Natural killer cell treated with Interleukin-12 subunit alpha and Interleukin-12 subunit beta and Interleukin-15 and Interleukin-18, amount 100 ng/mL, for 72 hours (primary cell): ENCODE data around the gene SLC29A3. TPM values are rescaled to one million over a fixed set of nuclear protein-coding genes. Genes with fewer than 3 reads are reported as not detected.
"Not testable (repeated sequence)": the region's sequence is repeated elsewhere in the genome, so short reads cannot be mapped to it uniquely, and the experiment has no call there.

Source experiments
- ATAC-seq, 2 donors: fragments of 150-1000 bp; cut with Tn5 transposase in 1 of 2; sonication (Bioruptor Pico), chemical (Tn5 transposase) in 1 of 2; 2 replicates each; pipeline ENCODE4 v1.10.0; 2021
- DNase-seq: peaks from one replicate; pipeline ENCODE4 v3.0.0; 2022; ENCODE audit warnings: low spot score
- H3K27ac Mint-ChIP-seq, 2 donors: 1 replicate in 1 of 2; 2 replicates in 1 of 2; pipeline ENCODE4 v1.8.0; 2022; ENCODE audit warnings: mixed read lengths in 2 of 2, mild to moderate bottlenecking in 1 of 2, moderate library complexity in 1 of 2
- H3K27me3 Mint-ChIP-seq, 2 donors: 1 replicate in 1 of 2; 2 replicates in 1 of 2; pipeline ENCODE4 v1.8.0; 2022; ENCODE audit warnings: mixed read lengths in 2 of 2
- H3K36me3 Mint-ChIP-seq: one replicate; pipeline ENCODE4 v1.8.0; 2022; ENCODE audit warnings: mixed read lengths
- H3K4me1 Mint-ChIP-seq, 2 donors: 1 replicate in 1 of 2; 2 replicates in 1 of 2; pipeline ENCODE4 v1.8.0; 2022; ENCODE audit warnings: low read depth in 2 of 2, mixed read lengths in 2 of 2, mild to moderate bottlenecking in 1 of 2
- H3K4me3 Mint-ChIP-seq: one replicate; pipeline ENCODE4 v1.8.0; 2022; ENCODE audit warnings: mixed read lengths
- H3K9me3 Mint-ChIP-seq: 2 replicates; pipeline ENCODE4 v1.8.0; 2022; ENCODE audit warnings: mixed read lengths
- total RNA-seq, 2 donors: library from RNA; stranded (reverse); gene quantifications; one replicate each; pipeline ENCODE4 v1.2.3, GENCODE V29; 2022

The SLC29A3 gene
- total RNA-seq, 2 donors from 2014 or later = 3.4 to 3.6 TPM

DNA sequence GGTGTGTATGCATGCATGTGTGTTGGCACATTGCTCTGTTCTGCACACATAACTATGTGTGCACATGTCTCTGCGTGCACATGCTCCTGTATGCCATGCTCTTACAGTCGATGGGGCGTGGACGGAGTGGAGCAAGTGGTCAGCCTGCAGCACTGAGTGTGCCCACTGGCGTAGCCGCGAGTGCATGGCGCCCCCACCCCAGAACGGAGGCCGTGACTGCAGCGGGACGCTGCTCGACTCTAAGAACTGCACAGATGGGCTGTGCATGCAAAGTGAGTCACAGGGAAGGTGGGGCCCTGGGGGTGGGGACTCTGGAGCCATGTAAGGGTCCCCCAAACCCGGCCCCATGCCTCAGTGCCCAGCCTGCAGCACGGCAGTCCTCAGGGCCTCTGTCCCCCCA is 30.6 kb upstream of the SLC29A3 start:
- no peak for DNase-seq
- Mint-ChIP-seq H3K27me3 (peaks cover 0 to 2% of the 10 kb centered on the region in 2 donors), H3K9me3 (no peaks in the 10 kb centered on the region), H3K27ac (no peak overlapping the region), H3K4me3 (no peak overlapping the region), H3K36me3 (no peaks in the 10 kb centered on the region), H3K4me1 (no peaks in the 10 kb centered on the region)
- ATAC-seq = no peak

DNA sequence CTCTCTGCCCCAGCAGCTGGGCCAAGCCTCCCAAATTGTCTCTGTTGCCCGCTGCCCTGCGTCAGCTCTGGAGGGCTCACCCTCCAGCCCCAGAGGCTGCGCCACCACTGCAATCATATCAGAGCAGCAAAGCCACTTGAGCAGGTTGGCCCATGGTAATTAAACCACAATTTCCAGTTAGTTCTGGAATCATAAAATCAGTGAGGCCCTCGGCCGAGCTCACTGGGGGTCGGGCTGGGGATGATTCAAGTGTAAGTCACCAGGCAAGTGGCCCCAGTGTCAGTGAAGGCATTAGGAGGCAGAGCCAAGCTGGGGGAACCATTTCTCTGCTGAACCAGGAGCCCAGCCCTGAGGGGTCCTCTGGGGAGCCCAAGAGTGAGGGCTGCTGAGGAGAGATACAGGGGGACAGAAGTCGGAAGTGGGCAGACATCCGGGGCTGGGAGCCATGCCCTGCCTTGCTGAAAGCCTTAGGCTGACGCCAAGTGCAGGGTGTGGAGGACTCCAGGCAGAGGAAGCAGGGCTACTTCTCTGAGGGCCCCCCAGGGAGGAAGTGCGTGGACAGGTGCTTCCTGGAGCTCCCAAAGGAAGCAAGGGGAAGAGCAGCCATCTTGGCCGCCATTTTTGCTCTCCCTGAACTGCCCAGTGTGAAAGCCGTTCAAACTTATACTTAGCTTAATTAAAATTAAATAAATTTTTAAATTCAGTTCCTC is 29.5 kb upstream of the SLC29A3 start:
- Mint-ChIP-seq H3K27ac (no peak overlapping the region), H3K9me3 (no peaks in the 10 kb centered on the region), H3K4me1 (no peaks in the 10 kb centered on the region), H3K27me3 (peaks cover 2 to 5% of the 10 kb centered on the region in 2 donors), H3K36me3 (no peaks in the 10 kb centered on the region), H3K4me3 (no peak overlapping the region)
- no peak for ATAC-seq
- no peak for DNase-seq

DNA sequence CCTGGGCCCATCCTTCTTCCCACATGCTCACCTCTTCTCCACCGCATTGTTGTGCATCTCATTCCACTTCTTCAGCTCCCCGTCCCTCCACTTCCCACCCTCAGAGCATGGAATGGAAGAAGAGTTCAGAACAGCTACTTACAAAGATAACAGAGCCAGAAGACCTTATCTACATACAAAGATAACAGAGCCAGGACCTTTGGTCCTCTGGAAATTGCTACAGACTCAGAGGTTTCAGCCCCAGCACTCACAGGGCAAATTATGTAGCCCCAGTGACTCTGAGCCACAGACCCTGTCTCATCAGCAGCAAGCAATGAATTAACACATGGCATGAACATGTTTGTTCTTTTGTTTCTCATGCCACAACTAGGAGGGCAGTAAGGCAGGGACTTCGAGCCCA is 28.7 kb upstream of the SLC29A3 start:
- Mint-ChIP-seq H3K4me1 (no peaks in the 10 kb centered on the region), H3K36me3 (no peaks in the 10 kb centered on the region), H3K9me3 (no peaks in the 10 kb centered on the region), H3K27ac (no peak overlapping the region), H3K4me3 (no peak overlapping the region), H3K27me3 (peaks cover 4 to 5% of the 10 kb centered on the region in 2 donors)
- ATAC-seq (no peak), DNase-seq (no peak)

DNA sequence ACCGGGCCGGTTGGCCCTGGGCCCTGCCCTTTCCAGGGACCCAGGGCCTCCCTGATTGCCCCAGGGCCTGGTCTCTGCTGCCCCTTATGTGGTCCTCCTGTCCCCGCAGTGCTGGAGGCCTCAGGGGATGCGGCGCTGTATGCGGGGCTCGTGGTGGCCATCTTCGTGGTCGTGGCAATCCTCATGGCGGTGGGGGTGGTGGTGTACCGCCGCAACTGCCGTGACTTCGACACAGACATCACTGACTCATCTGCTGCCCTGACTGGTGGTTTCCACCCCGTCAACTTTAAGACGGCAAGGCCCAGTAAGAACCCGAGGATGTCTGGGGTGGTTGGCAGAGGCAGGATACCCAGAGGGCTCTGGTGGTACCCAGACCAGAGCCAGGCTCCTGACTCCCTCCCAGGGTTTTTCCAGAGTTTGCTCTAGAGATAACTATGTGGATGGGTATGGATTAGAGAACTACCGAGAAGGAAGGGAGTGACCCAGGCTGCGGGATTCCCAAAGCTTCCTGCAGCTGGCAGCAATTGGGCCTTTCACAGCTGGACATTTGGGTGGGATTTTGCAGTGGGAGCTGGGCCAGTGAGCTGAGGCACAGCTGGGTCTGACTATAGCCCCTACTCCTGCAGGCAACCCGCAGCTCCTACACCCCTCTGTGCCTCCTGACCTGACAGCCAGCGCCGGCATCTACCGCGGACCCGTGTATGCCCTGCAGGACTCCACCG is 28.1 kb upstream of the SLC29A3 start:
- DNase-seq = no peak
- Mint-ChIP-seq H3K27ac (no peak overlapping the region), H3K4me1 (no peaks in the 10 kb centered on the region), H3K27me3 (peaks cover 5% of the 10 kb centered on the region in 2 donors), H3K9me3 (no peaks in the 10 kb centered on the region), H3K36me3 (no peaks in the 10 kb centered on the region), H3K4me3 (no peak overlapping the region)
- no peak for ATAC-seq

DNA sequence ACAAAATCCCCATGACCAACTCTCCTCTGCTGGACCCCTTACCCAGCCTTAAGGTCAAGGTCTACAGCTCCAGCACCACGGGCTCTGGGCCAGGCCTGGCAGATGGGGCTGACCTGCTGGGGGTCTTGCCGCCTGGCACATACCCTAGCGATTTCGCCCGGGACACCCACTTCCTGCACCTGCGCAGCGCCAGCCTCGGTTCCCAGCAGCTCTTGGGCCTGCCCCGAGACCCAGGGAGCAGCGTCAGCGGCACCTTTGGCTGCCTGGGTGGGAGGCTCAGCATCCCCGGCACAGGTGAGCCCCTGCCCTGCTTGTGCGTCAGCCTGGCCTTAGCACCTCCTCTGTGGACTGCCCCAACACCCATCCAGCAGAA is 27.5 kb upstream of the SLC29A3 start:
- no peaks in the 10 kb centered on the region for H3K4me1 Mint-ChIP-seq
- no peak overlapping the region for H3K27ac Mint-ChIP-seq
- peaks cover 5% of the 10 kb centered on the region in 2 donors for H3K27me3 Mint-ChIP-seq
- no peaks in the 10 kb centered on the region for H3K36me3 Mint-ChIP-seq
- no peaks in the 10 kb centered on the region for H3K9me3 Mint-ChIP-seq
- DNase-seq = no peak
- no peak overlapping the region for H3K4me3 Mint-ChIP-seq
- no peak for ATAC-seq

DNA sequence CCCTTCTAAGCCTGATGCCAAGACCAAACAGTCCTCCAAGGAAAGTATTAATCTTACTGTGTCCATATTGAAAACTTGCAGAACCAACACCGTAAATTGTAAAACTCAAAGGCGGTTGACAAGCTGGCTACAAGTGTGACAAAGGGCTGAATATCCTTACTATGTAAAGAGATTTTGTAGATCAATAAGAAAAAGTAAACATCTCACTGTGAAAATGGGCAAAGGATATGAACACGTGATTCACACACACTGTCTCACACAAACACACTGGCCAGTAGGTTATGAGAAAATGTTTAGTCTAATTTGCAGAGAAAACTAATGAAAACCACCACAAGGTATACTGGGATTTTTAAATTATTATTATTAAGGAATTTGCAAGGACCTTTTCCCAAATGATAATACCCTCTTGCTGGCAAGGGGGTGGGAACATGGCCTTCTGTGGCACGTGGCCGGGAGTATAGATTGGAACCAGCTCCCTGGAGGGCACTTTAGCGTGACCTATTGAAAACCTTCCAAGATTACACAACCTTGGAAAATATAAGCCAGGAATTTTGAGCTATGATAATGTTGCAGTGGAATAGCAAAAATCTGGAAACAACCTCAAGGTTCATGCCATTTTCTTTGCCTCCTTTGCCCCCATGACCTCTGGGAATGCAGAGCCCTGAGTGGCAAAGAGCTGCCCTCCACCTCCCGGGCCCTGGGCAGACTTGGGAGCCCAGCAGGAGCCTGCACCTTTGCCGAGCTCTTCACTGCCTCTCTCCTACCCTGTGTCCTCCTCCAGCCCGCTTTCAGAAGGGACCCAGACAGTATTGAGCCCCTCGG is 26.2 kb upstream of the SLC29A3 start:
- Mint-ChIP-seq H3K9me3 (no peaks in the 10 kb centered on the region), H3K27me3 (peaks cover 5% of the 10 kb centered on the region in 2 donors), H3K36me3 (no peaks in the 10 kb centered on the region), H3K4me1 (no peaks in the 10 kb centered on the region), H3K4me3 (no peak overlapping the region), H3K27ac (no peak overlapping the region)
- ATAC-seq = no peak
- DNase-seq = no peak

DNA sequence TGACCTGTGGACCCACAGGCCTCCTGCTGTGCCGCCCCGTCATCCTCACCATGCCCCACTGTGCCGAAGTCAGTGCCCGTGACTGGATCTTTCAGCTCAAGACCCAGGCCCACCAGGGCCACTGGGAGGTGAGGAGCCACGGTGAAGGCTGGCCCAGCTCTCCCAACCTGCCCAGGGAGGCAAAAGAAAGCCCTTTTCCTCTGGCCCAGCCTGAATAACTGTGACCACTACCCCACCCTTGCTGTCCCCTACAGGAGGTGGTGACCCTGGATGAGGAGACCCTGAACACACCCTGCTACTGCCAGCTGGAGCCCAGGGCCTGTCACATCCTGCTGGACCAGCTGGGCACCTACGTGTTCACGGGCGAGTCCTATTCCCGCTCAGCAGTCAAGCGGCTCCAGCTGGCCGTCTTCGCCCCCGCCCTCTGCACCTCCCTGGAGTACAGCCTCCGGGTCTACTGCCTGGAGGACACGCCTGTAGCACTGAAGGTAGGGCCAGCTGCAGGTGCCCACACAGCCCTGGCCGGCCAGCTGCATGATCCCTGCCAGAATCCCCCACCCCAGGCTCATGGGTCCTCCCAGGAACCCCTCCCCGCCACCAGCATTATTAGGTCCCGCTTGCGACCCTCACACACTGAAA is 25.5 kb upstream of the SLC29A3 start:
- Mint-ChIP-seq H3K27me3 (peaks cover 5% of the 10 kb centered on the region in 2 donors), H3K9me3 (no peaks in the 10 kb centered on the region), H3K36me3 (no peaks in the 10 kb centered on the region), H3K4me3 (no peak overlapping the region), H3K4me1 (no peaks in the 10 kb centered on the region), H3K27ac (no peak overlapping the region)
- ATAC-seq (no peak), DNase-seq (no peak)

DNA sequence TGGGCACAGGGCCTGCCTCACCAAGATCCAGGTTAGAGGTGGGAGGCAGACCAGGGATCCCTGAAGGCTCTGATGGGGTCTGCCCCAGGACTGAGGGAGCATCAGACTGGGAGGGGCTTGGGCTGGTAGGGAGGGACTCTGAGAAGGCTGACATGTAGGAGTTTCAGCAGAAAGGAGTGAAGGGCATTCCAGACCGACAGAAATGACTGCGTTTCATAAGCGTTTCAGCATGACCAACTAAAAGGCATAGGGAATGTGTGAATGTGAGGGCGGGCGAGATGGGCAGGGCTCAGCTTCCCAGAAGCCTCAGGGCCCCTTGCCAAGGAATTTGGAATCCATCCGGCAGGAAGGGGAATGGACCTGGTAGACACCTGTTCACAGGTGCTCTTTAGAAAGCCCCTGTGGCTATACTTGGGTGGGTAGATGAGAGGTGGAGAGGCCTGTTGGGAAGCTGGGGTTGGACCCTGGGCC is 24.9 kb upstream of the SLC29A3 start:
- no peaks in the 10 kb centered on the region for H3K4me1 Mint-ChIP-seq
- no peak for ATAC-seq

DNA sequence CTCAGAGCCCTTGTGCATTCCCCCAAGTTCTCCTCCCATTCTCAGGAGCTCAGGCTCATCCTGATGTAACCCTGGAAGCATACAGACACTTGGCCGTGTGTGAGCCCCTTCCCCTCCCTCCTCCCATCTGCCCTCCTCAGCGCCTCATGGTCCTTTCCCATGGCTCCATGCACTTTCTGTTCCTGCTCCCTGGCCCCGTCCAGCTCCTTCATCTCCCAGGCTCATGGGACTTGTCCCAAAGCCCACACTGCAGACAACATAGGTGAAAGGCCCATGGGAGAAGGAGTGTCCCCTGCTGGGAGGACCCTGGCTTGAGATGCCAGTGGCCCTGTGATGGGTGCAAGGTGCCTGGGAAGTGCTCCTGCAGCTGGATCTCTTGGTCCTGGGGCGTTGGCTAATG is 24.2 kb upstream of the SLC29A3 start:
- Mint-ChIP-seq H3K4me1 (peaks cover 0 to 3% of the 10 kb centered on the region in 2 donors), H3K9me3 (no peaks in the 10 kb centered on the region), H3K4me3 (no peak overlapping the region), H3K27ac (no peak overlapping the region), H3K36me3 (no peaks in the 10 kb centered on the region), H3K27me3 (peaks cover 8 to 11% of the 10 kb centered on the region in 2 donors)
- ATAC-seq (no peak), DNase-seq (no peak)

More for the DNA sequence above, 24.9 kb upstream of the SLC29A3 start:
- Mint-ChIP-seq H3K27me3 (peaks cover 5% of the 10 kb centered on the region in 2 donors), H3K27ac (no peak overlapping the region), H3K36me3 (no peaks in the 10 kb centered on the region), H3K9me3 (no peaks in the 10 kb centered on the region), H3K4me3 (no peak overlapping the region)
- no peak for DNase-seq

DNA sequence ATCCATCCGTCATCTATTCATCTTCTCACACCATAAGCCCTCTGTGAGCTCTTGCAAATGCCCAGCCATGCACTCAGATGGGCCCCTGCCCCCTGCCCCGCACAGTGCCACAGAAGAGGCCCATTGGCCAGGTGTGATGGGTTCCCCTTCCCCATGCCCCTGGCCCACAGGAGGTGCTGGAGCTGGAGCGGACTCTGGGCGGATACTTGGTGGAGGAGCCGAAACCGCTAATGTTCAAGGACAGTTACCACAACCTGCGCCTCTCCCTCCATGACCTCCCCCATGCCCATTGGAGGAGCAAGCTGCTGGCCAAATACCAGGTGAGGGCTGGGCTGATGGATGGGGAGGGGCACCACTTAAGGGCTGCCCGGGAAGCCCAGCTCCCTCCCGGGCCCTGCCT is 23.4 kb upstream of the SLC29A3 start:
- DNase-seq = no peak
- Mint-ChIP-seq H3K4me3 (no peak overlapping the region), H3K27ac (no peak overlapping the region), H3K4me1 (peaks cover 0 to 3% of the 10 kb centered on the region in 2 donors), H3K36me3 (no peaks in the 10 kb centered on the region), H3K27me3 (peaks cover 8 to 12% of the 10 kb centered on the region in 2 donors), H3K9me3 (no peaks in the 10 kb centered on the region)
- ATAC-seq = no peak

DNA sequence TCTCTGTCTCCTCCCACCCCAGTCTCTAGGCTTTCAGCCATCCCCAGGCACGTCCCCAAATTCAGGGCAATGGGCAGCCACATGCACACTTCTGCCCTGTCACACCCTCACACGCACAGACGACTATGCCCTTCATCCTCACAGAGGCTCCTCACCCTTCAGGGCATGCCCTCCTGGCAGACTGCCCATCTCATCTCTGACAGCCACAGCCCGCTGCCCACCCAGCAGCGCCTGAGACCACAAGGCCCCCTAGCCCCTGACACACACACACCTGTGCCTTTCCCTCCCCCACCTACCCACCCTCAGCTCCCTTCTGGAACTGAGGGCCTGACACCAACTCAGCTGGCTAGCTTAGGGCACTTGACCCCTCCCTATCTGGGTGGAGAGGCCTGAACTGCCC is 23.0 kb upstream of the SLC29A3 start:
- Mint-ChIP-seq H3K9me3 (no peaks in the 10 kb centered on the region), H3K36me3 (no peaks in the 10 kb centered on the region), H3K4me3 (no peak overlapping the region), H3K27ac (no peak overlapping the region), H3K27me3 (peaks cover 8 to 12% of the 10 kb centered on the region in 2 donors), H3K4me1 (peaks cover 0 to 3% of the 10 kb centered on the region in 2 donors)
- ATAC-seq (no peak), DNase-seq (no peak)

DNA sequence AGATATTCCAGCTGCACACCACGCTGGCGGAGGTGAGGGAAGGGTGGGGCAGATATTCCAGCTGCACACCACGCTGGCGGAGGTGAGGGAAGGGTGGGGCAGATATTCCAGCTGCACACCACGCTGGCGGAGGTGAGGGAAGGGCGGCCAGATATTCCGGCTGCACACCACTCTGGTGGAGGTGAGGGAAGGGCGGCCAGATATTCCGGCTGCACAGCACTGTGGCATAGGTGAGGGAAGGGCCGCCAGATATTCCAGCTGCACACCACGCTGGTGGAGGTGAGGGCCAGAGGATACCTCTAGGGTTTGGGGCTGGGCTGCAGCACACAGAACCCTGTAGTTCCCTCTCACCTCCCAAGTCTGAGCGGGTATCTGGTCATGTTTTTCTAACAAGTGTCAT is 22.2 kb upstream of the SLC29A3 start:
- not testable (repeated sequence) for H3K4me3 Mint-ChIP-seq, ATAC-seq, DNase-seq

DNA sequence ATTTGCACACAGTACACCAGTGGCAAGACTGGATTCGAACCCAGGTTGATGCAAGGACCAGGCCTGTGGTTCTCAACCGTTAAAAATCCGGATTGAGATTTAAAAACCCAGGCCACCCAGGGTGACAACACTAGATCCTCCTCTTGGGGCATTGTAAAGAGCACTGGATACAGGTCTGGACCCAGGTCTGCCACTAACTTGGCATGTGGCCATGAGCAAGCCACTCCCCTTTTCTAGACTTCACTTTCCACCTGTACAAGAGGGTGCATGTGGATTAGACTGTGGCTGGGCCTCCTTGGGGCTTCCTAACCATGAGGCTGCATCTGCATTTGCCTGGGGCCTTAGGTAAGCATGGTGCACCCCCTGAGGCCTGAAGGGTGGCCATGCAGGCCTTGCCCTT is 21.7 kb upstream of the SLC29A3 start:
- Mint-ChIP-seq H3K27me3 (peaks cover 10 to 12% of the 10 kb centered on the region in 2 donors), H3K4me1 (peaks cover 0 to 3% of the 10 kb centered on the region in 2 donors), H3K27ac (no peak overlapping the region), H3K4me3 (no peak overlapping the region), H3K36me3 (no peaks in the 10 kb centered on the region), H3K9me3 (no peaks in the 10 kb centered on the region)
- ATAC-seq (no peak), DNase-seq (no peak)

More for the DNA sequence above, 22.2 kb upstream of the SLC29A3 start:
- H3K9me3 Mint-ChIP-seq, H3K36me3 Mint-ChIP-seq, H3K27ac Mint-ChIP-seq, H3K4me1 Mint-ChIP-seq: not testable (repeated sequence)
- H3K27me3 Mint-ChIP-seq = peaks cover 8 to 12% of the 10 kb centered on the region in 2 donors
